Activated CD4-positive, alpha-beta T cell treated with anti-CD3 and anti-CD28 coated beads for 24 hours (primary cell): ENCODE results near the gene HACD2.

Experiments used
- DNase-seq, 2 donors: peaks; one replicate each; pipeline ENCODE4 v3.0.0-alpha.2; 2020; ENCODE audit warnings: low read depth in 2 of 2

Gene HACD2

DNA sequence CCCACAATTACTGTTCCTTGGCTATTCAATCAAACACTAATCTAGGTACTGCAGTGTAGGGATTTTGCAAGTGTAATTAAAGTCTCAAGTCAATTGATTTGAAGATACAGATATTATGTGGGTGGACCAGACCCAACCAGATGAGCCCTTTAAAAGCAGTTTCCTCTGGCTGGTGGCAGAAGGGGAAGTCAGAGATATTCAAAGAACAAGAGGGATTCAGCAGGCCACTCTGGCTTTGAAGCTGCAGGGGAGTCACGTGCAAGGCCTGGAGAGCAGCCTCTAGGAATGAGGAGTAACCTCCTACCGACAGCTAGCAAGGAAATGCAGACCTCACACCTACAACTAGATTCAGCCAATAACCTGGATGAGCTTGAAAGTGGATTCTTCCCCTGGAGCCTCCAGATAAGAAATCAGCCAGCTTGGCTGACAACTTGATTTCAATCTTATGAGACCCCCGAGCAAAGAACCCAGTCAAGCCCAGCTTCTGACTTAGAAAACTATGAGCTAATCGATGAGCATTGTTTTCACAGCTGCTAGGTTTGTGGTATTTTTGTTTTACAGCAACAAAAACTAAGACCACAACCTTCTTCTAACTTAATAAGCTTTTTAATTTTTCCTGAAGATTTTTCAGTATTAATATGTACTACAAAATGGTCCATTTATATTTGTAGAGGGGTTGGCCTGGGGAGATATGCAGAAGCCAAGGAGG is 13.4 kb downstream of the HACD2 start:
- DNase-seq: no peak

DNA sequence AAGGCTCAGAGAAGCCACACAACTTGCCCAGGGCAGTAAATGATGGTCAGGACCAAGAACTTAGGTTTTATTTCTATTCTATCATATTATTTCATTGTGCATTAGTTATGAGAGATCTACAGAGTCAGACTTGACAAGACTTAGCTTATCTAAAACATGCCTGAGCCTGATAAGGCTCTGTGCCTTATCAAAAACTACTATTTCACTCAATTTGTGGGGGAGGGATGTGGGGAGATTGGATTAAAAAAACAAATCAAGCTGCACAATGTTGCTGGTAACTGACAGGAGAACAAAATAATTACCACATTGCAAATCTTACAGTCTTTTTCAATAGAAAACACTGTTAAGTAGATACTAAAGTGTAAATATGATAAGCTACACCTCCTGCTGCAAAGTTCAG is 16.0 kb downstream of the HACD2 start:
- DNase-seq: no peak

DNA sequence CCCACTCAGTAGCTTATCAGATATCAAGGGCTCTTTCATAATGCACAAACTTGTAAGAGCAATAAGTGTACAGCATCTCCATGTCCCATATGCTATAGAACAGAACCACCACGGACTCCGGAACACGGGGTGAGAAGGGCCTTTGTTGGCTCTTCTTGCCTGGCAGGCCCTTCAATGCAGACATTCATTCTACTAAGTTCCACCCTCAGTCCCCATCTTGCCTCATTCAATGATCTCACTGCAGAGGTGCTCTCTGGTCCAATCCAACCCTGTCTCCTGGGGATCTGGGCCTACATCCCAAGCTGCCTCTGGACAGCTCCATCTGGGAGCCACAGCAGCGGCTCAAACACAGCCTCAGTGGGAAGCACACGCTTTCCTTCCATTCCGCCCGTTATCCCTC is 16.8 kb downstream of the HACD2 start:
- no peak for DNase-seq

DNA sequence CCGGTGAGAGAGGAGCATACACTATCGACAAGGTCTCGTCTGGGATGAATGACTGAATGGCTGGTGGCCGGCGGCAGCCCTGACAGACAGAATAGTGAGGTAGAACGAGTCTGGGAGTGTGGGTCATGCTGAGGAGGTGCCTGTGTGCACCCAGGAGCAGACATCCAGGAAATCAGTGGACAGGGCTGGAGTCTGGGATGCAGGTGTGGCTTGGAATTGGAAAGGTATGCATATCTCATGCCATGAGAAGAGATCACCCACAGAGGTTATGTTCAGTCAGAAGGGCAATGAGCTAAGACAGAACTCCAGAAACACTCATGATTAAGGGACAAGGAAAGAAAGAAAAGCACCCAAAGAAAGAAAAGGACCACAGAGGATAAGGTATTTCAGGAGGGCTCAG is 20.8 kb downstream of the HACD2 start:
- no peak for DNase-seq

DNA sequence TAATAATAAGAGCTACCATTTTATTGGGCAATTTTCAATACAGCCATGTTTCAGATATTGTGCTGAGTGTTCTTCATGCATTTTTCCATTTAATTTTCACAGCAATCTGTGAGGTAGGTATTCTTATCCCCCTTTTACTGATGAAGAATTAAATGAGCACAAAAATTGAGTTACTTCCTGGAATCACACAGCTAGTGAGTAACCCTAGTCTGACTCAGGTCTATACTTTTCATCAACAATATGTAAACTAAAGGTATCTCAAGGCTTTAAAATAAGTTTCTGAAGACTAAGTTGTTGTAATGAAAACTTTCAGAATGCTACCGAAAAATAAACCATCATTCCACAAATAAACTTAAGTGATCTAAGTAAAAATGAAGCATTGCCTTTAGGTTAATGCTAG is 22.3 kb downstream of the HACD2 start:
- DNase-seq: no peak

DNA sequence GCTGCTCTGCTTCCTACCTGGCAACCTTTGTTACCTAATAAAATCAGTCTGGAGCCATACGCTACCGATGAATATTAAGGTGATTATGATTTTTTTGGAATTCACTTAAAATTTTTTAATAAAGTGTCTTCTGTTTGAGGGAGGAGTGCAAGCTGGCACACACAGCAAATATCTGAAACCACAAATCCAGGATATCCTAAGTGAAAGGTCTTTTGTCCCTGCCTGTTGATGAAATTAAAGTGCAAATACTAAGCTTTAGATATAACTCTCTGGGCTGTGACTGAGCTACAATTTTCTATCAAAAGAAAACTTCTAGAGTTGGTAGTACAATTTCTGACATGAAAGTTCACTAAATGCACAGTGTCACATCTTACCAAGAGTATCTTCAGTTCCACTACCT is 23.7 kb downstream of the HACD2 start:
- DNase-seq: no peak

DNA sequence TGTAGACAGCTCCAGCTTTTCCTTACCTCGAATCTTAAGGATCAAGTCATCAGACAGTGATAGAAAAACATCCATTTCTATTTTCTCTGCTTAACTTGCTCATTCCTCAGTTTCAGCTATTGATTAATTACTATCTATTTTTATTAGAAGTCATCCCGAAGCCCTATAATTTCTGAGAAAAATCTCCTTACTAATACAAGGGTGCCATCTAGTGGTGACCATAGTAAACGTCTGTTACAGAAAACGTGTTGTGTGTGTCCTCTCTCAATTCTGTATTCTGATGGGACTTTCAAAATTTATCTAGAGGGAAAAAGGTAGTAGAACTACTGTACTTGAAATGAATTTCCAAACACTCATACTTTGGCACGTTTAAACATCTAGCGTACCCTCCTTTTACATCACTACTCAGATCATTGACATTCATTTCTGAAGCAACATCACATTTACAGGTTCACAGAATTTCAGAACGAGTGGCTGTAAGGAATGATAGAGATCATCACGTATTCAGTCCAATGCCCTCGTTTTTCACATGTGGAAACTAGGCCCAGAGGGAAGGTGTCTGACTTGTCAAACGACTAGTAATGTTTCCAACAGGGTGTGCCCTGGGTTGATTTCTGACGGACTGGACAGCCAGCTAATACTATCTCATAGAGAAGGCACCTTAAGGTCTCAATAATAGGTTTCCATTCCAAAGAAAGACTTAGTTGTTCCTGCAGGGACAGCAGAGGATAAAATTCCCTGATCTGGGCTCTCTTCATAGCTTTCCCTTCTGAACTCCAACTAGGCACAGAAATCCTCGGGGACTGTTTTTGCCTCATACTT is 25.6 kb downstream of the HACD2 start:
- peak in 1 of 2 donors; percentile 13 for DNase-seq

DNA sequence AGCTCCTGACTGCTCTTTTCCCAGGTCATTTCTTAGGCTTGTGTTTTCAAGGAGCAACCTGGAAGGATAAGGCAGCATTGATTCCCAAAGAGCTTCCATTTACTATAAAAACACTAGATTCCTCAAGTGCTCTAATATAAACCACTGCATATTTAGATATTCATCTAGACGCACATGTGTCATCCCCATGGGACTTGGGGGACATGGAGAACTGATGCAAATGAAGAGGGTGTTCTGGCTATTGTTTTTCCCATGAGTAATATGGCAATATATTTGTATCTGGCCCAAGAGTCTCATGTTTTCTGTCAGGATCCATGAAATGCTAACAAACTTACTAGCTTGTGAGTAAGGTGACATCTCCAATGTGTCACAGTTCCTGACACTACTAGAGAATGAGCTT is 31.3 kb downstream of the HACD2 start:
- DNase-seq: no peak

DNA sequence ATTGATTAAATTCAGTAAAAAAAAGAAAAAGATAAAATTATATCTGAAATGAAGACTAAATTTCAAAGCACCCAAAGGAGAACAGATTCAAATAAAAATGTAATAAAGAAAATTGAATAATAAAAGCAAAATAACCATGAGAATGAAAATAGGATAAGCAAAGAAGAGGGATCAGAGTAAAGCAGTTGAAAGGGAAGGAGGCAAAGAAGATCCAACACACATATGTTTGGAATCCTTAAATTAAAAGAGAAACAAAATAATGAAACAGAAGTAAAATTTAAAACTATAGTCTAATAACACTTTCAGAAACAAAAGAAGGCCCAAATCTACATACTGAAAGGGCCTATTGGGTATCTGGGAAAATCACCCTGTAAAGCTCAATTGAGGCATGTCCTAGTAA is 32.1 kb downstream of the HACD2 start:
- no peak for DNase-seq

DNA sequence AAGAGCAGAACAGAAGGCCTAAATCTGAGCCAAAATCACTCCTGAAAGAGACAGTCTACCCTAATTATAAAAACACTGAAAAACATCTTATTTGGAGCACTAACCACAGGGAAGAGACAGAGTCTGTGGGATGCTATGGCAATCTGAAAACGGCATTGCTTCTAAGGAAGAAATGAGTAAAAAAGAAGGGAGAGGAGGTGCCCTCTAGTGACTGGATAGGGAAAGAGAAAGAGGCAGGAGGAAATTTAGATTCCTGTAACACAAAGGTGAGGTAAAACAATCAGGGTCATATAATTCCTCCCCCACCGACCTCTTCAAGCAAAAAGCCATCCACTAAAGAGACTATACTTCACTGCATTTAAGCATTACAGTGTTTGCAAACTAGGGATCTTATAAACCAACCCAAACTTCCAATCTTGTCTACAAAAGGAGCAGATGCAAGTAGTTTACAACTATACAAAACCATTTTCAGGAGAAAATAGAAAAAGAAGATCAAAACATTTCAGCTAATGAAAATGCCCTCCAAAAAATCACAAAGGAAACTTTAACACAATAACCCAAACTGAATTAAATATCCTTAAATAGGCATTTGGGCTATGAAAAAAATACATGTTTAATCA is 32.6 kb downstream of the HACD2 start:
- DNase-seq: no peak

DNA sequence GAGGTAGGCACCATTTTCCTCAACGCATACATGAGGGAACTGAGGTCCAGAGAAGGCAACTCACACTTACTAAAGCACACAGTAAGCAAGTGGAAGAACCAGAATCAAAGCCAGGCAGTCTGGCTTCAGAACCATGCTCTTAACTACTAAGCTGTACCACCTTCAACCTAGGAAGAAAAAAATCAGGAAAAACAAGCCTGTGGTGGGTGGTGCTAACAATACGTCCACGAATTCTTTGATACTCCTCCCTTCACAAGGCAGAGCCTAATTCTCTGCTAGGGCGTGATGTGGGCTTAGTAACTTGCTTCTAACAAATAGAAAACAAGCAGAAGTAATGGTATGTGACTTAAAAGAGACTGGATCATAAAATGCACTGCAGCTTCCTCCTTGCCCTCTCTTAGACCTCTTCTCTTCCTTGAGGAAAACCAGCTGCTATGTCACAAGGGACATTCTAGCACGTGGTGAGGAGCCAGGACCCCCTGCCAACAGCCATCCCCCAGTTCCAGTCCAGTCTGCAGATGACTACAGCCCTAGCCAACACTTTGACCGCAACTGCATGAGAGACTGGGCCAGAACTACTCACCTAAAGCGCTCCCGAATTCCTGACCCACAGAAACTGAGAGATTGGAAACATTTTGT is 36.9 kb downstream of the HACD2 start:
- DNase-seq: no peak

DNA sequence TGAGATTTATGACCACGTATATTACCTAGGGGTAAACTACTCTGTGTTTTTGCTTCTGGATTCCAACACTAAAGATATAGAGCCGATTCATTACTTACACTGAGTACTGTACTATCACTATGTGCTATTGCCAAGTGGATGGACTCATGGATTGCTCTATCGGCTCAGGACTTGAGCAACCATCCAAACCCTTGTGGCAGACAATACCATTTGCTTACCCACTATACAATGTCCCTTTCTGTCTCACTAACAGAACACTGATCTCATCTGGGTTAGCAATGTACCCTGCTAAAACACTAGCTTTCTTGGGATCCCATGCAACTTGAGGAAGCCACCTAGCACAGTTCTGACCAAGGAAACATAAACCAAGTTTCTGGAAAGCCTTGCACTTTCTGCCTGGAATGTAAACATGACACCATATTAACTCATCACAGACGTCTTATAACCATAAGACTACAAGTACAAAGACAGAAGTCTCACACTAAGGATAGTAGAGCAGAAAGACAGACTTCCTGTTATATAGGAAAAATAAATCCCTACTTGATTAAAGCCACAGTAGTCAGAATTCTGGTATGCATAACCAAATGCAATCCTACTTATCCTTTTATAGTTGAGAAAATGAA is 38.6 kb downstream of the HACD2 start:
- no peak for DNase-seq

DNA sequence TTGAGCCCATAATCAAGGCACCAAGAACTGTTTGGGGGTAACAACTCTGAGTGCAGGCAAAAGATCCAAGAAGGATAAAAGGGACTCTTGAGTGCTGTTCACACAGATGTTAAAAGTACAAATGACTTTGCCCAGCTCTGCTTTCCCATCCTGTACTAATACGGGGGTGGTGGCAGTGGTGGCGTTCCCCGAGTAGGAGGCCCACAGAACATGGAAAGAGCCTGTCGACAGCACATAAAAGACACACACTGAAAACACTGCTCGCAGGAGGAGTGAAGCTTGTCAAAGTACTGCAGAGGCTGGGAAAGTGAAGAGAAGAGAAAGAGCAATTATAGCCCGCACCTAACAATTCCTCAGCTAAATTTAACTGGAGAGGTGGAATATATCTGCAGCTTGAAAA is 40.9 kb downstream of the HACD2 start:
- DNase-seq: no peak

DNA sequence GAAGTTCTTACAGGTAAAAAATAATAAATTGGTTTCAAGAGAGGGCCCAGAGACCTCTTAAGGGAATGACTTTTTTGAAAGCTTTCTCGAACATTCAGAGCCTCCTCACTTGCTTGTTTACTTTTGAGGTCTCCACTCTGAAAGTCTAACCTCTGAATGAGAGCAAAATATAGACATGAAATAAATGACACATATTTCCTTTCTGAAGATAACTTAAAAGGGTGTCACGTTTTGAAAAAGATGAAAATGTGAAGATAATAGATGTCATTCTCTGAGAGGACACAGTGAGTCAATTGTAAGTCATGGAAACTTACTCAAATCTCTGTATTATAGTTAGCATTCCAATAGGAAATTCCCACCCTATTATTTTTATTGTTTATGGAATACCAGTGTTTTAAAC is 44.6 kb downstream of the HACD2 start:
- no peak for DNase-seq

DNA sequence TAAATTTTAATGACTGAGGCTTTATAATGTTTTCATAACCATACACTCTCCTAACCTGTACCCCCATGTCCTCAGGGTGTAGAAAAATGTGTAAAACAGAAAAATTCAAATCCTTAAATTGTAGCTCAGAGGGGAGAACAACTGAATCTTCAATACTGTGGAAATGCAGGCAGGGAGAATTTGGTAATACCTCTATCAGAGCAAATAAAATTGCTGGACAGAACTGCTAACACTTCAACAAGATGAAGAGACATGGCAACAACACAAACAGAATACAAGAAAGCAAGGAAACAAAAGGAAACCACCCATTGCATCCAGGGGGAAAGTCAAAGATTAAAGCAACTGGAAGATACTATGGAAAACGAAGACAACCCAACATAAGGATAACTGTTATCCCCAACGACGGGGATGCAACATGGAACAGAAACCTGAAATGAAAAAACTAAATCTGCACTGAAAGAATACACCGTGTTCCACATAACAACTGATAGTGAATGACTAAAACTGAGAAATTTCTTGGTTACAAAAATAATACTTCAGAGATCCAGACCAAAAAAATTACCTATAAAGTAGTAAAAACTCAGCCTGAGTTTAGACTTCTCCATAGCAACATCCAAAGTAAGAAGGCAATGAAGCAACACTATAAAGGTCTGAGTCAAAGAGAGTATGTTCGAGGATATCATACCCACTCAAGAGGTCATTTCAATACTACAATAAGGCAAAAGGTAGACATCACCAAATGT is 48.5 kb downstream of the HACD2 start:
- no peak for DNase-seq

DNA sequence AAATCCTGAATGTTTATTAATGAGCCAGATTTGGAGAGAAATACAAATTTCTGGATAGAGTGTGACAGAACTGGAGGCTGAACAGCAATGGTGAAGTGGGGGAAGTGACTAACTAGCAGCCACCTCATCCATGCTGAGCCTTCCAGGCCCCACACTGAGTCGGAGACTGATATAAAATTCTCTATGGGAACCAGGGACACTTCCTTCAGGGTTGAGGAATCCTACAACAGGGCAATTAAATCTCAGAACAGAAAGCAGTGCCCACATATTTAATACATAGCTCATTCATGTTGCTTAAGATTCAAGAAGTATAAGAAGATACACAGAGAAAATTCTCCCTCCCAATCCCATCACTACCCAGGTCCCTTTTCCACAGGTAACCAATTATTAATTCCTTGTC is 49.3 kb downstream of the HACD2 start:
- DNase-seq: no peak

DNA sequence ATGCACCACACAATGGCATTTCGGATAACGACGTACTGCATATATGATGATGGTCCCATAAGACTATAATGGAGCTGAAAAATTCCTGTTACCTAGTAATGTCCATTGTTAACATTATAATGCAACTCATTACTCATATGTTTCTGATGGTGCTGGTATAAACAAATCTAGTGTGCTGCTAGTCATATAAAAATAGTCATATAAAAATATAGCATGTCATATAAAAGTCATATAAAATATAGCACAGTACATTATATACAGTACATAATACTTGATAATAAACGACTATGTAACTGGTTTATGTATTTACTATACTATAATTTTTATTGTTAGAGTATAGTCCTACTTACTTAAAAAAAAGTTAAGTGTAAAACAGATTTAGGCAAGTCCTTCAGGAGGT is 50.6 kb downstream of the HACD2 start:
- DNase-seq: no peak

DNA sequence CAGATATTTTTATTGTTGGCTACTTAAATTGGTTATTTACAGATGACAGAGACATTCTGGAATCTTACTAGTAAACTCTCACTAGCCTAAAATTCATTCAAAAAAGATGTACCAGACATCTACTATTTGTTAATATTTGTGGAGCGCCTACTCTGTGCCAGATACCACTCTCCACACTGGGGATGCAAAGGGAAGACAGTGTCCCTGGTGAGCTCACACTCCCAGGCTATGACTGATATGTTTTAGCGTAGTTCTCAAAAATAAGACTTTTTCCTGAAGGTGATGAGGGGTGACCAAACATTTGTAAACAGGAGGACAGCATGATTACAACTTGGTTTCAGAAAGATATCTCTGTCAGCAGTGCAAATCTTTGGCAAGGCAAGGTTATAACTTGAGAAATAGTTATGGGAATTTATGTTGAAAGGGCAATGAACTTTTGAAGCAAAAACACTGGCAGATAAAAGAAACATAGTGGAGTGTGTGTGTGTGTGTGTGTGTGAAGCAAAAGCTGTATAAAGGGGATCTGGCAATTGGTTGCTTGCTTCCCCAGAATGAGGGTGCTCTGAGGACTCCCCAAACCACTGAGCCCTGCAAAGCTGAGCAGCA is 51.2 kb downstream of the HACD2 start:
- no peak for DNase-seq

DNA sequence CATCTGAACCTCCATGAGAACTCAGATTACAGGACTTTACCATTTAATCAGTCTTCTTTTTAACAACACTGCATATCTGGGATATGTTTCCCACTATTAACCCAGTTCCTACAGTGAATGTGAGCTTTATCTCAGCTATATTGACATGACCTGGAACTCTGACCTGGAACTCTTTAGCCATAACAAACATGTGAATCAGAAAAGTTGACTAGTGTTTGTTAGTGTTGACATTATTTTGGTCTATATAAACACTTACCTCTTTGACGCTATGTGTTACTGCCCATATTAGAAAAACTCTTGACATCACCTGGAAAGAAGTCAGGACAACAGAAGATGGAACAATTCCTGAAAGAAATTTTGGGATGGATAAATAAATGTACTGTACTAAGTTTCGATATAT is 56.7 kb downstream of the HACD2 start:
- DNase-seq: no peak

DNA sequence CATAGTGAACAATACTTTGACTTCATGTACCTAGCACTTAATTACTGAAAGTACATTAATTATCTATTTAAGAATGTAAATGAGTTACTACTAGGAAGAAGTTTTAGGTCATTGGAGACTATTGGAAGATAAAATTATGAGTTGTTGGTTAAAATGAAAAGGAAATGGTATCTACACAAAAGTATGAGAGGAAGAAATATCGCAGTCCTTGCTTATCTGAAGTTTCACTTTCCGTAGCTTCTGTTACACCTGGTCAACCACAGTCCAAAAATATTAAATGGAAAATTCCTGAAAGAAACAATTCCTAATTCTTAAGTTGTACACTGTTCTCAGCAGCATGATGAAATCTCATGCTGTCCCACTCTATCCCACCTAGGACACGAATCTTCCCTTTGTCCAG is 57.8 kb downstream of the HACD2 start:
- DNase-seq: no peak

DNA sequence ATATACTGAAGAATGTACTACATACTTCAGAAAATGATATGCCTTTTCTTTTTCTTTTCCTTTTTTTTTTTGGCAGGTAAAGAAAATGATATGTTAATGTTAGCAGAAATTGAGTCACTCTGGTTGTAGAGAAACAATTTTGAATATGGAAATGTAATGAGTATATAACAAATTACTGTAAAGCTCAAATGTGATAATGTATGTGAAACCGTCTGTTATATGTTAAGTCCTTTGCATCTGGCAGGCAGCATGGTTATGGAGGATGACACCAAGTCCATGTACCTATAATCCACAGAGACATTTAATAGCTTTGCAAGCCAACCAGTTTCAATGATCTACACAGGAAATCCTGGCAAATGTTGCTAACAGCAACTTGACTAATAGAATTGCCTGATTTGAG is 58.4 kb downstream of the HACD2 start:
- DNase-seq: no peak
